ENCODE data around the gene SH3RF3. TPM values are rescaled to one million over a fixed set of nuclear protein-coding genes. Genes with fewer than 3 reads are reported as not detected.

SH3RF3 gene
- total and polyA plus RNA-seq, 9 of the 15 experiments (the other 6 are each of a cell fraction or from before 2014, with no cell fraction given), result 0.02 TPM; not detected in 8

DNA sequence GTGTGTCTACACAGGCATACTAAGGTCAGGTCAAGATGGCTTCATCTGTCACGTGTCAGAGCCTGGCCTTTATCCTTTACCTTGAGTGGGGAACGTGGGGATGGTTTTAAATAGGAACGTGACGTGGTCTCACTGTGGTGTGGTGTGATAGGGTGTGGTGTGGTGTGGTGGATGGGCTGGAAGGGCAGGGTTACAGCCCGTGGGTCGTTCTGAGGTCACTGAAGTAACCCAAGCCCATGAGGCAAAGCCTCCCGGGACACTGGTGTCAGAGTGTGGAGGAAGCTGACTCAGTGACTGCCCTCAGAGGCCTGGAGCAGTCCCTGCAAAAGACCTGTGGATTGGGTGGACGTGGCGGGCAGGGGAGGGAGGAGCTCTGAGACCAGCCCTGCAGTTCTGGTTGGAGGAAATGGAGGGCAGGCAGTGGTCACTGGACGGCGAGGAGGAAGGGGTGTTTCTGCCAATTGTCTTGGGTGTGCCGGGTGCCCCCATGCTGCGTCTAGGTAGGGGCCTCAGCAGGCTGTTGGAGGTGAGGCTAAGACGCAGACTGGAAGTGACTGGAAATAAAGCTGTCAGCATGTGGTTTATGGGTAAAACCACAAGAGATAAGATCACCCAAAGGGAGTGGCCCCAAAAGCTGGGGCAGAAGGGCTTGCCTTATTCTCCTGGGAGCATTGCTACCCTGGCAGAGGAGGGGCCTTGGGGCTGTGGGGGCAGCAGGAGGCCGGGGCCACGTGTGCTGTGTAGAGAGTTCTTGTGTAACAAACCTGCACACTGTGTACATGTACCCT lies 84.8 kb downstream of the SH3RF3 start (continued):
- TF ChIP-seq MGA (IDR thresholded peaks at IDR 0.05) (no peak), LEF1 (IDR thresholded peaks at IDR 0.05) (no peak), SMARCA4 (IDR thresholded peaks at IDR 0.05) (peak; percentile 43; the same call in 1 of the 2 replicates), MAZ (CRISPR knock-in tag; conservative IDR thresholded peaks at IDR 0.05 in 1 of 2, IDR thresholded peaks at IDR 0.05 in 1 of 2) (peak; percentile 41 to 62; a peak in 3 of 4 replicates), PHF21A (IDR thresholded peaks at IDR 0.05; ENCODE audit: borderline replicate concordance, low read depth) (no peak), REST (IDR thresholded peaks at IDR 0.05; ENCODE audit: borderline replicate concordance) (peak; percentile 41; the same call in 1 of the 2 replicates), REST (CRISPR knock-in tag; IDR thresholded peaks at IDR 0.05; ENCODE audit: low read depth) (no peak), C11orf30 (IDR thresholded peaks at IDR 0.05; ENCODE audit: low read depth) (no peak)
